ENCODE measurements around the gene MYL5. TPM values are rescaled to one million over a fixed set of nuclear protein-coding genes. Genes with fewer than 3 reads are reported as not detected.

Gene MYL5
- total and polyA plus RNA-seq, 2 of the 13 experiments (the other 11 are each of a cell fraction or from before 2014, with no cell fraction given), result 6.5 to 16.0 TPM

DNA sequence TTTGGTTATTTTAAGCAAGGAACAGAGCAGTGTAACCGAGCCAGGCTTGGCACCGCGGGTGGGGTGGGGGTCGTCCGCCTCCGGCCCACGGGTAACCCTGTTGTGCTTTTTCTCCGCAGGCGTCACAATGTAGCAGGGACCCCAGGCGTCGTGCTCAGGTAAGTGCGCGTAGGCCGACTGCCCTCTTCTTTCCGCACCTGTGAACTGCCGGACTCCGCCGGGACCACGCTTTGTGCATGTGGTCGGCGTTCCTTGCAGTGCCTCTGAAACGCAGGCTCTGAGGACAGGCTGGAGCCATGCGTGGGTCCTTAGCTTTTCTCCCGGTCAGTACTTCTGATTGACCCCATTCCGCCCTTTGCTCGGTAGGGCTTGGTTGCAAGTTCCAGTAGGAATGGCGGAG, 56.2 kb downstream of the MYL5 start:
- no TSS peak for BruUV-seq (replicated peaks)
- Histone ChIP-seq H3K4me2 (ENCODE audit: low read depth, low read length) (no peak overlapping the region), H3K27ac (ENCODE audit: extremely low read length, insufficient read depth, low read length) (no peak overlapping the region), H3K9ac (ENCODE audit: insufficient read depth, low read depth, low read length) (no peak overlapping the region), H3K79me2 (ENCODE audit: insufficient read depth, low read length) (peaks cover 19% of the 10 kb centered on the region), H3K9me3 (ENCODE audit: low read length) (no peaks in the 10 kb centered on the region), H3K36me3 (replicated peaks in 1 of 2; ENCODE audit: control insufficient read depth in 1 of 2, insufficient read depth in 2 of 2, low read length in 2 of 2) (peaks cover 12 to 41% of the 10 kb centered on the region in 2 experiments), H4K20me1 (ENCODE audit: insufficient read depth, low read length) (peaks cover 7% of the 10 kb centered on the region; the same call in 1 of the 2 replicates), H3K4me3 (replicated peaks in 1 of 3; ENCODE audit: insufficient read depth in 1 of 3, low read depth in 2 of 3, low read length in 3 of 3) (no peak overlapping the region), H3K4me1 (ENCODE audit: insufficient read depth, low read length) (no peaks in the 10 kb centered on the region), H3K27me3 (ENCODE audit: control insufficient read depth in 1 of 2, insufficient read depth in 2 of 2, low read length in 2 of 2) (no peaks in the 10 kb centered on the region), H2AFZ (ENCODE audit: low read length) (no peak overlapping the region)
- no peak for FAIRE-seq
- 97% methylated on average over 27 of the region's 27 CpGs for WGBS (ENCODE audit: low lambda C conversion rate)
- POLR2A ChIA-PET, result no interaction called here
- no peak; the same call in 2 of the 3 replicates for ATAC-seq
- in situ Hi-C loops (cut with HindIII; ENCODE audit: extremely low pct_ligation_motif_present, low pct_unique_long_range_greater_than_20kb), result no loop called here
- no peak for DNase-seq (ENCODE audit: low spot score)
- intact Hi-C loops (cut with micrococcal nuclease; ENCODE audit: unreplicated experiment), result no loop called here
- TF ChIP-seq TAF1 (CRISPR knock-in tag; IDR thresholded peaks at IDR 0.05), result no peak
- TF ChIP-seq PITX1 (CRISPR knock-in tag; IDR thresholded peaks at IDR 0.05), result no peak
- TF ChIP-seq ZNF207 (IDR thresholded peaks at IDR 0.05; ENCODE audit: borderline replicate concordance), result no peak
- TF ChIP-seq ZNF30 (CRISPR knock-in tag; IDR thresholded peaks at IDR 0.05), result no peak
- TF ChIP-seq MED13 (CRISPR knock-in tag; IDR thresholded peaks at IDR 0.05), result no peak
- TF ChIP-seq, protein P1, sequence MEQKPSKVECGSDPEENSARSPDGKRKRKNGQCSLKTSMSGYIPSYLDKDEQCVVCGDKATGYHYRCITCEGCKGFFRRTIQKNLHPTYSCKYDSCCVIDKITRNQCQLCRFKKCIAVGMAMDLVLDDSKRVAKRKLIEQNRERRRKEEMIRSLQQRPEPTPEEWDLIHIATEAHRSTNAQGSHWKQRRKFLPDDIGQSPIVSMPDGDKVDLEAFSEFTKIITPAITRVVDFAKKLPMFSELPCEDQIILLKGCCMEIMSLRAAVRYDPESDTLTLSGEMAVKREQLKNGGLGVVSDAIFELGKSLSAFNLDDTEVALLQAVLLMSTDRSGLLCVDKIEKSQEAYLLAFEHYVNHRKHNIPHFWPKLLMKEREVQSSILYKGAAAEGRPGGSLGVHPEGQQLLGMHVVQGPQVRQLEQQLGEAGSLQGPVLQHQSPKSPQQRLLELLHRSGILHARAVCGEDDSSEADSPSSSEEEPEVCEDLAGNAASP (CRISPR knock-in tag; IDR thresholded peaks at IDR 0.05; ENCODE audit: borderline replicate concordance), result no peak
- no peak for TF ChIP-seq EZH2 (conservative IDR thresholded peaks at IDR 0.05; ENCODE audit: low read depth, low read length)
- TF ChIP-seq, protein P2, sequence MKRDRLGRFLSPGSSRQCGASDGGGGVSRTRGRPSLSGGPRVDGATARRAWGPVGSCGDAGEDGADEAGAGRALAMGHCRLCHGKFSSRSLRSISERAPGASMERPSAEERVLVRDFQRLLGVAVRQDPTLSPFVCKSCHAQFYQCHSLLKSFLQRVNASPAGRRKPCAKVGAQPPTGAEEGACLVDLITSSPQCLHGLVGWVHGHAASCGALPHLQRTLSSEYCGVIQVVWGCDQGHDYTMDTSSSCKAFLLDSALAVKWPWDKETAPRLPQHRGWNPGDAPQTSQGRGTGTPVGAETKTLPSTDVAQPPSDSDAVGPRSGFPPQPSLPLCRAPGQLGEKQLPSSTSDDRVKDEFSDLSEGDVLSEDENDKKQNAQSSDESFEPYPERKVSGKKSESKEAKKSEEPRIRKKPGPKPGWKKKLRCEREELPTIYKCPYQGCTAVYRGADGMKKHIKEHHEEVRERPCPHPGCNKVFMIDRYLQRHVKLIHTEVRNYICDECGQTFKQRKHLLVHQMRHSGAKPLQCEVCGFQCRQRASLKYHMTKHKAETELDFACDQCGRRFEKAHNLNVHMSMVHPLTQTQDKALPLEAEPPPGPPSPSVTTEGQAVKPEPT (CRISPR knock-in tag; IDR thresholded peaks at IDR 0.05; ENCODE audit: low read depth), result no peak
- TF ChIP-seq ZNF660 (CRISPR knock-in tag; IDR thresholded peaks at IDR 0.05; ENCODE audit: borderline replicate concordance, low read depth), result no peak
- TF ChIP-seq ZNF552 (CRISPR knock-in tag; IDR thresholded peaks at IDR 0.05; ENCODE audit: borderline replicate concordance), result no peak
- TF ChIP-seq BRCA1 (CRISPR knock-in tag; IDR thresholded peaks at IDR 0.05), result no peak
- TF ChIP-seq KLF9 (CRISPR knock-in tag; IDR thresholded peaks at IDR 0.05; ENCODE audit: low read depth), result no peak
- CTCF ChIA-PET (ENCODE audit: low intra/inter-chr PET ratio, low total read pairs), result no interaction called here
